Stimulated activated CD4-positive, alpha-beta T cell treated with anti-CD3 and anti-CD28 coated beads, TNF-alpha, amount 100 ng/mL, for 48 hours (primary cell): ENCODE results near the gene GPR157.
"Not testable (repeated sequence)": the region's sequence is repeated elsewhere in the genome, so short reads cannot be mapped to it uniquely, and the experiment has no call there.

Experiments used
- DNase-seq, 3 donors: peaks; one replicate each; pipeline ENCODE4 v3.0.0-alpha.2; 2020; ENCODE audit warnings: low read depth in 3 of 3

GPR157 gene

DNA sequence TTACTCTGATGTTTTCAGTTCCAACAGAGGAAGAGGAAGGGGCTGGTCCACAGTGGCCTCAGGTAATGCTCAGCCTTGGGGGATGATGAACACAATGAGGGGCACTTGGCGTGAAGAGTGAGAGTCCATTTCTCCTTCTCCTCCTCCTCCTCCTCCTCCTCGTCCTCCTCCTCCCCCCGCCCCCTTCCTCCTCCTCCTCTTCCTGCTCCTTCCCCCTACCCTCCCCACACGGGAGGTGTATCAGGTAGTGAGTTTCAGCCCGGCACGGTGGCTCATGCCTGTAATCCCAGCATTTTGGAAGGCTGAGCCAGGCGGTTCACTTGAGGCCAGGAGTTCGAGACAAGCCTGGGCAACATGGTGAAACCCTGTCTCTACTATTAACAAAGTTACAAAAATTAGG is 17.3 kb upstream of the GPR157 start:
- no peak for DNase-seq

DNA sequence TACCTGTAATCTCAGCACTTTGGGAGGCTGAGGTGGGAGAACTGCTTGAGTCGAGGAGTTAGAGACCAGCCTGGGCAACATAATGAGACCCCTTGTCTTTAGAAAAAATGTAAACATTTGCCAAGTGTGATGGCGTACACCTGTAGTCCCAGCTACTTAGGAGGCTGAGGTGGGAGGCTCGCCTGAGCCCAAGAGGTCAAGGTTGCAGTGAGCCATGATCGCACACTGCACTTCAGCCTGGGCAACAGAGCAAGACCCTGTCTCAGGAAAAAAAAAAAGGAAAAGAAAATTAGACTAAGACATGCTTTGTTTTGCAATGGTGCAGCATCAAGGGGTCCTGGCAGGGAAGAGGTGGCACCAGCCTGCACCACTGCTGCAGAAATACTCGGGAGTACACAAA is 16.8 kb upstream of the GPR157 start:
- no peak for DNase-seq

DNA sequence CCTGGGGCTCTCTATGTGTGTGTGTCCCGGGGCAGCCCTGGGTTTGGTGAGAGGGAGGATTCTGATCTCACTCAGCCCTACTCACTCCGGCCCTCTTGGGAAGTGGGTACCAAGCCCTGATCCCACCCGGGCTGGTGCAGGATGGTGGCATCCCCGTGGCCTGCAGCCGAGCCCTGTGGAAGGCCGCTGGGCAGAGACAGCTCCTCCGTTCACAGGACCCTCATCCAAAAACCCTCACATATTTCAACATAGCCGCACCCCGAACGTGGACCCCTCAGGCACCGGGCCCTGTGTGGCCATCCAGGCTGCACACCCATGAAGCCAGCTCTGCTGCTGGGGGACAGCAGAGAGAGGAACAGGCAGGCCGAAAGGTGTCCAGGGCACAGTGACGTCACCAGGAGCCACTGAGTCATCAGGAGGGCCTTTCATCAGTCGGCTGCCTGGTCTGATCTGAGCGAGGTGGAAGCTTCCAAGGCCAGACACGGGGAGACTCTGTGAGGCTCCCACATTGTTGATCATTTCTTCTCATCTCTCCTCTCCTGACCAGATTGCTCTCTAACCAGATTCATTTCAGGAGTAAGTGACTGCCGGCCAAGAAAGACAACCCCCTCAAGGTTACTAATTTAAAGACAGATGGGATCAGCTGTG is 16.2 kb upstream of the GPR157 start:
- no peak for DNase-seq

DNA sequence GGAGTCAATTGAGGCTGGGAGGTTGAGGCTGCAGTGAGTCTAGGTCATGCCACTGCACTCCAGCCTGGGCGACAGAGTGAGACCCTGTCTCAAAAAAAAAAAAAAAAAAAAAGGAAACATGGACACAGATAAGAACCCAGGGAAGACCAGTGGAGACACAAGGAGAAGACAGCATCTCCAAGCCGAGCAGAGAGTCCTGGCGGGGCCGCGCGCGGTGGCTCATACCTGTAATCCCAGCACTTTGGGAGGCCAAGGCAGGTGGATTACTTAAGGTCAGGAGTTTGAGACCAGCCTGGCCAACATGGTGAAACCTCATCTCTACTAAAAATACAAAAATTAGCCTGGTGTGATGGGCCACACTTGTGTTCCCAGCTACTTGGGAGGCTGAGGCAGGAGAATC is 15.6 kb upstream of the GPR157 start:
- DNase-seq, result not testable (repeated sequence)

DNA sequence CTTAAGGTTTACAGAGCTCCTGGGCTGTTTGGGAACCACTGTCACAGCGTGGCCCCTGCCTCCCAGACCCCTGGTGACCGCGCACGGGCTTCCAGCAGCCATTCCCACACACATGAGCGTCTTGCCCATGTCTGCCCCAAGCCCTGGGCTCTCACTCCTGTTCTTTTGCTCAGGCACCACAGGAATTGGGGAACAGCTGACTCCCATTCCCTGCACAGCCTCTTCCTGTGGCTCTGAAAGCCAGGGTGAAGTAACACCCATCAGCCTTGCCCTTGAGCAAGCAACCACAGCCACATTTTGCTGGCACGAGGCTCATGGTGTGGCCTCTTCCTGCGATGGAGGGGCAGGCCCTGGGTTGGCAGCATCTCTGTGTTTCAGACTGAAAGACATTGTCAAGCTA is 14.3 kb upstream of the GPR157 start:
- DNase-seq, result no peak

DNA sequence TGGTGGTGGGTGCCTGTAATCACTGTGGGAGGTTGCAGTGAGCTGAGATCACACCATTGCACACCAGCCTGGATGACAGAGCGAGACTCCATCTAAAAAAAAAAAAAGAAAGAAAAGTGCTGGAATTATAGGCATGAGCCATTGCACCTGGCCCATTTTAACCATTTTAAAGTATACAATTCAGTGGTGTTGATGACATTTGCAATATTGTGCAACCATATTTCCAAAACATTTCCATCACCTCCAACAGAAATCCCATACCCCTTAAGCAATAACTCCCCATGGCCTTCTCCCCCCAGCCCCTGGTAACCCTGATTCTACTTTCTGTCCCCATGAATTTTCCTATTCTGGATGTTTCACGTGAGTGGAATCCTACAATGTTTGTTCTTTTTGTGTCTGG is 11.0 kb upstream of the GPR157 start:
- DNase-seq, result no peak

DNA sequence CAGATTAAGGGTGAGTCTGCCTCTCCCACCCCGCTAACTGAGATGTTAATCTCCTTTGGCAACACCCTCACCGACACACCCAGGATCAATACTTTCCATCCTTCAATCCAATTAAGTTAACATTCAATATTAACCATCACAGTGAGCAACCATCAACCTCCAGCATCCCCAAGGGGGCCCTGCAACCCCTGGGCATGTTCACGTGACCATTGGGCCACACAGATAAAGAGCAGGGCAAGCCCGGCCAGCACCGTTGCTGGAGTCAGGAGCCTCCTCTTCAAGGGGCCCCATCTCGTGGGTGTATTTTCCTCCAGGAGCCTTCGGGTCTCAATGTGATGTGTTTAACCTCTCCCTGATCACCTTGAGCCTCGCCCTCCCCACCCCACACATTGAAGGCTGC is 8.0 kb upstream of the GPR157 start:
- no peak for DNase-seq

DNA sequence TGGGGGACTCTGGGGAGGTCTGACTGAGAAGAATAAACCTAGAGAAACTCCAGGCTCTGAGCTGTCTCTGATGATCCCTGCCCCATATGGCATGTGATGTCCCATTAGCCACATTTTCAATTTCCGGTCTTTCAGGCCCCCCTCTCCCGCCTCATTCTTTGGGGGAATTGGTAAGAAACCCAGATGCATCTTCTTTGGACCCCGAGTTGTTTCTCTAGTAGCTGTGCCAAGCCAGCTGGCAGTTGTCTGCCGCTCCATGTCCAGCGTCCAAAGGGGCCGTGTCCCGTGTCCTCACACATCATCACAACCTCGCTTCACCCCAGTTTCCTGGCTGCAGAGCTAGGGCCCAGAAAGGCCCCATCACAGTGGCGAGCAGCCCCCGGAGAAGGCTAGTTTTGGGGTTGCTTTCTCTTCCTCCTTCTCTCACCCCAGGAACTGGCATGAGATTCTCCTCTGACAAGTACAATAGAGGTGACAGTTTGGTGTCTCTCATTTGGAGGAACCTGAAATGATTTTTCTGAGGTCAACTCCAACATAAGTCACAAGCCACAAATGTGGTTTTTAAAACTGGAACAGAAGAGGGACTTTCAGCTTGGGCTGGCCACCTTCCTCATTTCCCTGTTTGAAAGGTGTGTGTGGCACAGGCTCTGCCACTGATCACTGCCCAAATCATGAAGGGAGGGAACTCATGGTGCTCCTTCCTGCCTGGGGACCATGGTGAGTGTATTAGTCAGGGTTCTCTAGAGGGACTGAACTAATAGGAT is 6.4 kb upstream of the GPR157 start:
- DNase-seq, result no peak

DNA sequence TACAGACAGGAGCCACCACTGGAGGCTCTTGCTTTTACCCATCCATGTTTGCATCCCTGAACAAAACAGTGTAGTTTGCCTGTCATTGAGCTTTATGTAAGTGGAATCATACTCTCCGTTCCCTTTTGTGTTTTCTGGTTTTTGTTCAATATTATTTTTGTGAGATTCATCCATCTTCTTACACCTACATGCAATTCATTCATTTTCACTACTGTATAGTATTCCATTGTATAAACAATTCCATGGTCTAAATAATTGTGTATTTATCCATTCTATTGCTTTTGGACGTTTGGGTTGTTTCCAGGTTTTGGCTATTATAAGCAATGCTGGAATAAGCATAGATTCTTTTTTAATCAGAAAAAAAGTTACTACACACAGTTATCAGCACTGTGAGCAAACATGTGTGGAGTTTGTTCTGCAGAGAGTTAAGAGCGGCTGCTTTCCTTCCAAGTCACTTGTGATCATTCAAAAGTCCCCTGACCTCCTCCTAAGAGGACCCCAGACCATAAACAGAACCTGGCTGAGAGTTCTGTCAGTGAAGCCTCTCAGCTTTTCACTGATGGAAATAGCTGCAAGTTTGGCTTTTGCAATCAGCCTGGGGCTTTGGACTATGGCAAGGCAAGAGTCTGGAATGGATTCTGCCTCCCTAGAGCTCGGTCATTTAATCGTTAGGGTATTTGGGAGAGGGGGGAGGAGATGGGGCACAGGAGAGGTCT is 5.1 kb upstream of the GPR157 start:
- no peak for DNase-seq

DNA sequence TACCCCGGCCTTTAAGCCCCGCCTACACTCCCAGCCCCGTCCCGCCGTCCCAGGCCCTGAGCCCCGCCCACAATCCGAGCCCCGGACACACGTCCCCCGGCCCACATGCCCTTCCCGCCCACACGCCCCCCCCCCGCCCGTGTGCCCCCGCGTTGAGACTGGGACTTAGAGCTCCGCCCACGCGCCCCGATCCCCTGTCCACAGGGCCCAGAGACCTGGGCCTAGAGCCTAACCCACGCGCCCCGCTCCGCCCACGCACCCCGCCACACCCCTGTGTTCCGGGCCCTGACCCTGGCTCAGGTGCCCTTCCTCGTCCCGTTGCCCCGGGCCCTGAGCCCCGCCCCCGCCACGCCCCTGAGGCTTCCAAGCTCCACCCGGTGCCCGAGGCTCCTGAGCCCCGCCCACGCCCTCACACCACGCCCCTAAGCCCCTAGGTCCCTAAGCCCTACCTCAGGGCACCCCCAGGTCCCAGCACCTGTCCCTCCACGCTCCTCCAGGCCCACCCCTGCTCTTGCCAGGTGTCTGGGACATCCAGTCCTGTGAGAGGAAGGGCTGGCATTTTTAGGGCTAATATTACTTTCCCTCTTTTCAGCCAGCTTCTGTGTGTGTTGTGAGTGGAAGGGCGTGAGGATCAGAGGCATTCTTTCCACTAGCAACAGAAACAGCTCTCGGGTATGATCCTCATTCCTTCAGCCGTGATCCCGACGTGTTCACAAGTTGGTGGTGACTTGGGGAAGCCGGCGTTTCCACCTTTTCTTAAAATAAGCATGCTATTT is 552 bp upstream of the GPR157 start:
- DNase-seq, result peak; percentile 58 to 88 (median 68)

DNA sequence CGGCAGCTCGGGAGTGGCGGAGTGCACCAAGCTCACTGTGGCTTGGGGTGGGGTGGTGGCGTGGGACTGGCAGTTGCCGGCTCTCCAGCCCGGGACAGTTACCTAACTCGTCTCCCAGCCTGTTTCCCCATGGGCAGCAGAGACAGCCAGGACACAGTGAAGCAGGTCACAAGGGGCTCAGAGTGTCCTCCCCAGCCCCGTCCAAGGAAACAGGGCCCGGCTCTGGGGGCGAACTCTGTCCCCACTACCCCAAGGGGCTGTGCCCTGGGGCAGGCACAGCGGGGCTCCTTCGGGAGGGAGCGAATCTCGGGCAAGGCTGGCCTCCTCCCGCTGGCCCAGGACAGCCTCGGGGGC is 759 bp downstream of the GPR157 start:
- DNase-seq, result no peak

DNA sequence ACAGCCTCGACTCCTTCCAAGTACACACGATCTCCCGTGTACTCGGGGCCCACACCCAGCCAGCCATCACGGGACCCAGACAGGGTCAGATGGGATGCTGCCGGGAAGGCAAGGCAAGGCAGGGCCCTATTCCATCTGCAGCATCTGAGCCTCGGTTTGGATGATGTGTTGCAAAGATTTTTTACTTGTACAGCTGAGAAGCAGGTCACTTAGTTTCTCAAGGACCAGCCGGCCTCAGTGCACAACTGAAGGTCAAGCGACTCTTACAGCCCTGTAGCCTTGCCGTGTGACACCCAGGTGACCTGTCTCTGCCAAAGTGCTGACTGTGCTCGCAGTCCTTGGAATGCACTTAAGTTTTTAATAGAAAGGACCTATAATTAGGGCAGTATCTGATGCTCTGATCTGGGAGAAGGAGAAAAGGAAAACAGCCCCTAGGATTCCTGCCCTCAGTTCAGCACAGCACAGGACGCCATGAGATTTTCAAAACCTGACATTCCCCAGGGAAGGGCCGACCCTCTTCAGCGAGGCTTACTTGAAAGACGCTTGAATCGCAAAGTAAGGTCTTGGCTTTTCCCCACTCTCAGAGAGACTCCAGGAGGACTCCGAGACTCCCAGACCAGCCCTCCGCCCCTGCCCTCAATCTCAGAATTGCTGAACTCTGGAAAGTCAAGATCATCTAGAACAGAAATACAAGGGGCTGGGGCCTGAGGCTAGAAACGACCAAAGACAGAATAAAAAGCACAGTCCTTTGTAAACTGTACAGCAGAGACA is 1.3 kb downstream of the GPR157 start:
- DNase-seq, result no peak

DNA sequence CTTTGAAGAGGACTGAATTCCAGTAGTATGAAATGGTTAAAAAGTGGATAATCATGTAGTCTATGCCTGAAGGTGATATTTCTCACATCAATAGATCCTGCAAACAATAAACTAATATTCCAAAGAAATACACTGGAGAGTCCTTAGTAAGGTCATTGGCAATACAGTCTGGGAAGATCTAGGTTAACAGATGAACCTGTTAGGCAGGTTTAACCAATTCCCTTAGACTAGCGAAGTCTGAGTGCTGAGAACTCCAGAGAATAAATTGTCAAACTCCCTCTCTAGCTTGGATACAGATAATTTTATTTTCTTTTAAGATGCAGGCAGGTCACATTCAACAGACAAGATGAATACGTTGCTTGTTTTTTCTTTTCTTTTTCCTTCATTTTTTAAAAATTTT is 2.4 kb downstream of the GPR157 start:
- DNase-seq, result no peak

DNA sequence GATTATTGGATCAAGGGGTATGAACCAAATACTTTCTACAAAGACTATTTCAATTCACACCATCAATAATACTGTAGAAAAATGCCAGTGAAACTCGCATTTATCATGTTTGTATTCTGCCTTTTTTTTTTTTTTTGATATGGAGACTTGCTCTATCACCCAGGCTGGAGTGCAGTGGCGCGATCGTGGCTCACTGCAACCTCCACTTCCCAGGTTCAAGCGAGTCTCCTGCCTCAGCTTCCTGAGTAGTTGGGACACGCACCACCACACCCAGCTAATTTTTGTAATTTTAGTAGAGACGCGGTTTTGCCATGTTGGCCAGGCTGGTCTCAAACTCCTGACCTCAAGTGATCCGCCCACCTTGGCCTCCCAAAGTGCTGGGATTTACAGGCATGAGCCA is 3.1 kb downstream of the GPR157 start:
- not testable (repeated sequence) for DNase-seq

DNA sequence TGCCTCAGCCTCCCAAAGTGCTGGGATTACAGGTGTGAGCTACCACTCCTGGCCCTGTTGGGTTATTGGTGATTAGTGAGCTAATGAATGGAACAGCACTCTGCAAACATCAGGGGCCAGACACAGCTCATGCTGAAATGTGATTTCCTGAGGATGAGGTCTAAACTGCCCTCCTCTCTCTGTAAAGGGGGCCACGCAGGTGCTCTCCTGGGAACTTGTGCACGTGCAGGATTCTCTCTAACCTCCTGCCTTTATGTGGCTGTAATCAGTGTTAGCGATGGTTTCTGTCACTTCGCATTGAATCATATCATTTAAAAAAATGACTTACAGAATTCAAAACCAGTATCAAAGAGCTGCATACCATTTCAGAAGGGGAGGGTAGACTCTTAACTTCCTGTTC is 3.6 kb downstream of the GPR157 start:
- no peak for DNase-seq

DNA sequence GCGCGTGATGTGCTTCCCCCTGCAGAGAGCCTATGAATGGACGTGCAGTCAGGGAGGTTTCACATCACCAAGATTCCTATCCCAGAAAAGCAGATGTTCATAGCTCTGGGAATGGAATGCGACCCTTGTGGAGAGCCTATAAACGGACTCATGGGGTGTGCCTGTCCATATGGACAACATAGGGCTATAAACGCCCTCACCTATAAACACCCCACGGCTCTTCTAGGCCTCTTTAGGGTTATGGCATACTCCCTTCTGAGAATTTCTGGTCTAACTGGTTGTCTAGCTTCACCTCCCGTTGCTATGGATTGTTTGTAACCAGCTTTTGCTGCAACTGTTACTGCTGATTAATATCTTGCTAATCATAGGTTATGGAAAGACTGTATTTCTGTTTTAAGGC is 4.5 kb downstream of the GPR157 start:
- not testable (repeated sequence) for DNase-seq

DNA sequence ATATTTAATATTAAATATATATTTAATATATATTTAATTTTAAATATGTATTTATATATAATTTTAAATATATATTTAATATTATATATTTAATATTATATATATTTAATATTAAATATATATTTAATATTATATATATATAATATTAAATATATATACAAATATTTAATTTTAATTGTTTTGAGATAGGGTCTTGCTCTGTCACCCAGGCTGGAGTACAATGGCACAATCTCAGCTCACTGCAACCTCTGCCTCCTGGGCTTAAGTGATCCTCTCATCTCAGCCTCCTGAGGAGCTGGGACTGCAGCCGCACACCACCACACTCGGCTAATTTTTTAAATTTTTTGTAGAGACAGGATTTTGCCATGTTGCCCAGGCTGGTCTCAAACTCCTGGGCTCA is 5.2 kb downstream of the GPR157 start:
- not testable (repeated sequence) for DNase-seq

DNA sequence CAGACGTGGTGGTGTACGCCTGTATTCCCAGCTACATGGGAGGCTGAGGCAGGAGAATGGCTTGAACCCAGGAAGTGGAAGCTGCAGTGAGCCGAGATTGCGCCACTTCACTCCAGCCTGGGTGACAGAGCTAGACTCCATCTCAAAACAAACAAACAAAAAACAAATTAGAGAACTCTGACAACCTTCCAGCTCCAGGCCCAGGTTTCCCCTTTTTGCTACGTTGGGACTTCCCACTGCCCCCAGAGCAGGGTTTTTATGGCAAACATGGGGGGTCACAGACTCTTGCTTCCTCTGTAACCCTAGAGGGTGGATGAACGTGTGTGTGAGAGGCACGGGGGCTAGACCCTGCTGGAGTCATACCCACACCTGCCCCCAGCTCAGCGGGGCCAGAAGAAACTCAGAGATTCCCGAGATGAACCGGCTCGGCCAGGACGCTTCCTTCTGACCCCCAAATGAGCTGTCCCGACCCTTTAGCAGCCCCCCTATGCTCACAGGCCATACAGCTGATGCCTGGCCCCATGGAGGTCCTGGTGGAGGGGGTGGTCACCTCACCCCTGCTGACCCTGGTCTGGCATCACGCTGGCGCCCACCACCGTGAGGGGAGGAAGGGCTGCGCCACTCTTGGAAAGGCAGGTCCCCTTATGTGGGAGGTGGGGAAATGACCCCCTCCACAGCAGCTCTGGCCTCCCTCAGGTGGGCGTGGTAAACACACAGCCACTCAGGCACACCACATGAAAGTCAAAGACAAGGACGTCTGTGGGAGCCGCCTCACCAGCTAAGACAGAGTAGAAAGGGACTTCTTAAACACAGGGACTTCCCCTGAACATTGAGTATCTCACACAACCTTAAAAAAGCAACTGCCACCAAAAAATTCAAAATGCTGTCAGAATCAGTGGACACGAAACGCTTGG is 7.1 kb downstream of the GPR157 start:
- DNase-seq, result peak in 1 of 3 donors; percentile 20

DNA sequence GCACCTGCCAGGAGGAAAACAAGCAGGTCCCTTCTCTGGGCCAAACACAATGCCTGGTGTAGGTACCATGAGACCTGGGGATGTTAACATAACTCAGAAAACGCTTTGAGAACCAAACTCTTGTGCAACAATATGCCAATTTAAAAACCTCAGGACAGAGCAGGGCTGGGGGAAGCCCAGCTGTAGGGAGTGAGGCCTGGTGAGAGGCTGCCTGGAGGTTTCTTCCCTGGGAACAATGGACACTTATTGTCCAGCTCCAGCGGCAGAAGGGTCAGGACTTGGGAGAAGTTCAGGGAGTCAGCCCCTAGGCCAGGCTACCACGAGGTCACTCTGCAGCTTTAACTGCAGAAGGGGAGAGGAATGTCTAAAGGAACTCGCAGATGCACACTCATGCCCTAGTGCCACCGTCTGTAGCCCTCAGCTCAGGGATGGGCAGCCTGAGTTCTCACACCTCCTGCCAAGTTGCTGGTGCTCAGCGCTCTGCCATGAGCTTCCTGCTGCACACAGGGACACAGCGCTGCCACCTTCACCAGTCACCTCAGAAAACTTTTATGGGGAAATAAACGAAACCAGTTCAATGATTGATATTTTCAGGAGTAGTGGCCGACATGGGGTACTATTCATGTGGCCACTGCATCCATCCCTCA is 8.5 kb downstream of the GPR157 start:
- no peak for DNase-seq

DNA sequence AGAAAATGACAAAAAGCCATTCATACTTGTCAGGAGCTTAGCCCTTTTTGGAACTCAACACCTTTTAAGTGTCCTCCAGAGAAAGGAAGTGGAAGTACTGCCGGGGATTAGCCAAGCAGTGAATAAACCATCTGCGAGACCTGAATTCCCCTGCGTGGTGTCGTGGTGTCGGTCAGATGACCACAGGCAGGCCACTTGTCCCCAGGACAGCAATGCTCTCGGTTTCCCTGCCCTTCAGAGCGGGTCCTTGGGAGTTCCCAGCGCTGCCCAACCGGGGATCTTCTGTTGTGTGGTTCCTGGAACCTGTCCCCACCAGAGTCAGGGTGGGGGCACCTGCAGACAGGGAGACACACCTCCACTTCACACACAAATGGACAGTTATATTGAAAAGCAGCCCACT is 9.2 kb downstream of the GPR157 start:
- no peak for DNase-seq
